Stimulated activated CD4-positive, alpha-beta T cell treated with anti-CD3 and anti-CD28 coated beads, TNF-alpha, amount 100 ng/mL, for 4 hours (primary cell): Measurements from ENCODE around the gene MANBA.
"Not testable (repeated sequence)": the region's sequence is repeated elsewhere in the genome, so short reads cannot be mapped to it uniquely, and the experiment has no call there.

Experiments used
- DNase-seq, 3 experiments: peaks; one replicate each; pipeline ENCODE4 v3.0.0-alpha.2; 2020; ENCODE audit warnings: low read depth in 3 of 3

The MANBA gene

GRCh38 chr4:102619776-102620631, 140.8 kb downstream of the MANBA start:
- not testable (repeated sequence) for DNase-seq

- not testable (repeated sequence) for DNase-seq
Measured at GRCh38 chr4:102619021-102619420, 141.7 kb downstream of the MANBA start.

GRCh38 chr4:102616636-102617035, 144.1 kb downstream of the MANBA start:
- no peak for DNase-seq

- no peak for DNase-seq
Measured at GRCh38 chr4:102614801-102615200, 146.0 kb downstream of the MANBA start.

GRCh38 chr4:102612824-102613366, 147.9 kb downstream of the MANBA start:
- DNase-seq = no peak

GRCh38 chr4:102612210-102612609, 148.6 kb downstream of the MANBA start:
- no peak for DNase-seq

- DNase-seq = no peak
Measured at GRCh38 chr4:102610476-102610875, 150.3 kb downstream of the MANBA start.

- DNase-seq = no peak
Measured at GRCh38 chr4:102610007-102610406, 150.8 kb downstream of the MANBA start.

- no peak for DNase-seq
Measured at GRCh38 chr4:102608190-102608589, 152.6 kb downstream of the MANBA start.

- no peak for DNase-seq
Measured at GRCh38 chr4:102606846-102607450, 153.8 kb downstream of the MANBA start.

GRCh38 chr4:102606261-102606660, 154.5 kb downstream of the MANBA start:
- DNase-seq = no peak

- no peak for DNase-seq
Measured at GRCh38 chr4:102604222-102604940, 156.4 kb downstream of the MANBA start.

GRCh38 chr4:102601586-102602227, 159.1 kb downstream of the MANBA start:
- no peak for DNase-seq

- DNase-seq = no peak
Measured at GRCh38 chr4:102600689-102601088, 160.1 kb downstream of the MANBA start.

- no peak for DNase-seq
Measured at GRCh38 chr4:102599886-102600285, 160.9 kb downstream of the MANBA start.

GRCh38 chr4:102599455-102599854, 161.3 kb downstream of the MANBA start:
- DNase-seq = no peak

- no peak for DNase-seq
Measured at GRCh38 chr4:102598762-102599374, 161.9 kb downstream of the MANBA start.

GRCh38 chr4:102598086-102598761, 162.5 kb downstream of the MANBA start:
- DNase-seq = no peak

GRCh38 chr4:102596532-102596931, 164.2 kb downstream of the MANBA start:
- no peak for DNase-seq

GRCh38 chr4:102594000-102594399, 166.8 kb downstream of the MANBA start:
- DNase-seq = no peak

GRCh38 chr4:102593147-102593546, 167.6 kb downstream of the MANBA start:
- DNase-seq = no peak
